Neural progenitor cell (in vitro differentiated cells): Measurements from ENCODE around the gene CABP5. TPM values are rescaled to one million over a fixed set of nuclear protein-coding genes. Genes with fewer than 3 reads are reported as not detected.

Experiments
- DNase-seq: peaks from one replicate; pipeline ENCODE4 v3.0.0-alpha.2; 2016; ENCODE audit warnings: low spot score
- H2AFZ ChIP-seq: fragments of 200-600 bp; sonication (generic); replicated peaks from 2 replicates; pipeline ENCODE4 v1.6.1; 2016; ENCODE audit warnings: antibody characterized with exemption
- H3F3A ChIP-seq: fragments of 200-600 bp; sonication (generic); 2 replicates; pipeline ENCODE4 v1.6.1; 2016; ENCODE audit warnings: antibody characterized with exemption, low read depth
- H3K27ac ChIP-seq: fragments of 200-600 bp; sonication (generic); 2 replicates; pipeline ENCODE4 v1.5.1; 2016; ENCODE audit warnings: mild to moderate bottlenecking
- H3K27me3 ChIP-seq: fragments of 200-600 bp; sonication (generic); 2 replicates; pipeline ENCODE4 v1.6.1; 2016; ENCODE audit warnings: mild to moderate bottlenecking, moderate library complexity
- H3K36me3 ChIP-seq: fragments of 200-600 bp; sonication (generic); 2 replicates; pipeline ENCODE4 v1.5.1; 2016
- H3K4me1 ChIP-seq: fragments of 200-600 bp; sonication (generic); 2 replicates; pipeline ENCODE4 v1.6.1; 2016; ENCODE audit warnings: mixed run types
- H3K4me2 ChIP-seq: fragments of 200-600 bp; sonication (generic); 2 replicates; pipeline ENCODE4 v1.6.1; 2016
- H3K4me3 ChIP-seq: fragments of 200-600 bp; sonication (generic); 2 replicates; pipeline ENCODE4 v1.5.1; 2016
- H3K79me2 ChIP-seq: fragments of 200-600 bp; sonication (generic); 2 replicates; pipeline ENCODE4 v1.6.1; 2016; ENCODE audit warnings: low read depth
- H3K9ac ChIP-seq: fragments of 200-600 bp; sonication (generic); 2 replicates; pipeline ENCODE4 v1.6.1; 2016
- H3K9me3 ChIP-seq: fragments of 200-600 bp; sonication (generic); 2 replicates; pipeline ENCODE4 v1.5.1; 2016; ENCODE audit warnings: low read depth
- H4K20me1 ChIP-seq: fragments of 200-600 bp; sonication (generic); 2 replicates; pipeline ENCODE4 v1.6.1; 2016; ENCODE audit warnings: low read depth
- H3K27ac Mint-ChIP-seq: 3 replicates; pipeline ENCODE4 v1.8.0; 2021; ENCODE audit warnings: mixed read lengths
- H3K27me3 Mint-ChIP-seq: 2 replicates; pipeline ENCODE4 v1.8.0; 2022; ENCODE audit warnings: low read depth, mild to moderate bottlenecking, inconsistent platforms, moderate library complexity, mixed read lengths; ENCODE audit not compliant: insufficient read depth
- H3K36me3 Mint-ChIP-seq: 3 replicates; pipeline ENCODE4 v1.8.0; 2021; ENCODE audit warnings: mixed read lengths
- H3K4me1 Mint-ChIP-seq: 3 replicates; pipeline ENCODE4 v1.8.0; 2021; ENCODE audit warnings: mixed read lengths
- H3K4me3 Mint-ChIP-seq: 3 replicates; pipeline ENCODE4 v1.8.0; 2021; ENCODE audit warnings: mild to moderate bottlenecking, moderate library complexity, mixed read lengths
- H3K9me3 Mint-ChIP-seq: 3 replicates; pipeline ENCODE4 v1.8.0; 2020; ENCODE audit warnings: mixed read lengths
- EZH2 ChIP-seq: fragments of 200-600 bp; sonication (generic); IDR thresholded peaks from 2 replicates; pipeline ENCODE4 v1.6.1; 2017; ENCODE audit warnings: antibody characterized with exemption, mild to moderate bottlenecking, moderate library complexity
- EZH2phosphoT487 ChIP-seq: fragments of 200-600 bp; sonication (generic); IDR thresholded peaks from 2 replicates; pipeline ENCODE4 v1.6.1; 2017; ENCODE audit warnings: antibody characterized with exemption
- total RNA-seq: library from RNA; depleted of rRNA; stranded (reverse); fragments of >200 nt; gene quantifications from 2 replicates; pipeline ENCODE4 v1.2.3, GENCODE V29; 2015; ENCODE audit warnings: low replicate concordance
- TF ChIP-seq, protein P1 (sequence below): fragments of 200-600 bp; sonication (generic); IDR thresholded peaks from 2 replicates; pipeline ENCODE4 v1.5.1; 2017; ENCODE audit warnings: antibody characterized with exemption, mild to moderate bottlenecking

The CABP5 gene
- total RNA-seq, 1 donor from 2014 or later = not detected

DNA sequence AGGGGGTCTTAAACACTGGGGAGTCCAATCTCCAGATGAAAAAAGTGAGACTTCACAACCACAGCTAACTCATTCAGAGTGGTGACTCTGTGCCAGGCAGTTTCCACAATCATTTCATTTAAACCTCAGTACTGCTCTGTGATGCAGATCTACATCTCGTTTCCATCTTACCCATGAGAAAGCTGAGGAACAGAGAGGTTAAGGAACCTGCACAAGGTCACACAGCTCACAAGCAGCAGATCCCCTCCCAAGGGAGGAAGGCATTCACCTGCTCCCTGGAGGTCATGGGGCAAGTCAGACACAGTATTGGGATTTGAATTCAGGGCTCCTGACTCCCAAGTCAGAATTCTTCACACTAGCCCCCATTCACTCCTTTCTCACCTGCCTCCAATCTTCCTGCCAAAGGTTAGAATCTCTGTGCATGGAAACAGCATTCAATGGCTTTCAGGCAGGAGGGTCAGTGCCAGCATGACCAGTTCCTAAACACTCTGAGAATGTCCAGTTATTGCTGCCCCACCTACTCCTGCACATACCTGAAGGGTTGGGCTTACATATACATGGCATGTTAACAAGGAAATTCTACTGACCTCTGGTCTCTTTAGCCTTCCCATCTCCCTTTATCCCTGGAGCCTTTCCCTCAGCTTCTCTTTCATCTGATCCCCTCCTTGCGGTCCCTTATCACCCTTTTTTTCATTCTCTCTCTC lies 1.9 kb downstream of the CABP5 start:
- H3K36me3 ChIP-seq = no peaks in the 10 kb centered on the region
- Mint-ChIP-seq H3K9me3 (peaks cover 17% of the 10 kb centered on the region), H3K4me1 (no peaks in the 10 kb centered on the region), H3K36me3 (no peaks in the 10 kb centered on the region), H3K27ac (no peak overlapping the region), H3K4me3 (no peak overlapping the region), H3K27me3 (peaks cover 15% of the 10 kb centered on the region)
- DNase-seq = no peak
- no peak overlapping the region for H3K4me2 ChIP-seq
- H3K9me3 ChIP-seq = no peaks in the 10 kb centered on the region
- H3K4me3 ChIP-seq = no peak overlapping the region
- H3F3A ChIP-seq = no peaks in the 10 kb centered on the region
- no peak overlapping the region for H2AFZ ChIP-seq
- H3K4me1 ChIP-seq = no peaks in the 10 kb centered on the region
- no peaks in the 10 kb centered on the region for H3K27me3 ChIP-seq
- no peak overlapping the region for H3K9ac ChIP-seq
- H3K79me2 ChIP-seq = no peaks in the 10 kb centered on the region
- no peaks in the 10 kb centered on the region for H4K20me1 ChIP-seq
- H3K27ac ChIP-seq = no peak overlapping the region
- no peak for TF ChIP-seq EZH2phosphoT487
- TF ChIP-seq, protein P1, sequence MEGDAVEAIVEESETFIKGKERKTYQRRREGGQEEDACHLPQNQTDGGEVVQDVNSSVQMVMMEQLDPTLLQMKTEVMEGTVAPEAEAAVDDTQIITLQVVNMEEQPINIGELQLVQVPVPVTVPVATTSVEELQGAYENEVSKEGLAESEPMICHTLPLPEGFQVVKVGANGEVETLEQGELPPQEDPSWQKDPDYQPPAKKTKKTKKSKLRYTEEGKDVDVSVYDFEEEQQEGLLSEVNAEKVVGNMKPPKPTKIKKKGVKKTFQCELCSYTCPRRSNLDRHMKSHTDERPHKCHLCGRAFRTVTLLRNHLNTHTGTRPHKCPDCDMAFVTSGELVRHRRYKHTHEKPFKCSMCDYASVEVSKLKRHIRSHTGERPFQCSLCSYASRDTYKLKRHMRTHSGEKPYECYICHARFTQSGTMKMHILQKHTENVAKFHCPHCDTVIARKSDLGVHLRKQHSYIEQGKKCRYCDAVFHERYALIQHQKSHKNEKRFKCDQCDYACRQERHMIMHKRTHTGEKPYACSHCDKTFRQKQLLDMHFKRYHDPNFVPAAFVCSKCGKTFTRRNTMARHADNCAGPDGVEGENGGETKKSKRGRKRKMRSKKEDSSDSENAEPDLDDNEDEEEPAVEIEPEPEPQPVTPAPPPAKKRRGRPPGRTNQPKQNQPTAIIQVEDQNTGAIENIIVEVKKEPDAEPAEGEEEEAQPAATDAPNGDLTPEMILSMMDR = no peak

GRCh38 chr19:48036765-48037164 lies 7.1 kb downstream of the CABP5 start:
- Histone ChIP-seq H4K20me1 (no peaks in the 10 kb centered on the region), H3K79me2 (no peaks in the 10 kb centered on the region), H3K9ac (no peak overlapping the region), H3K4me2 (no peak overlapping the region), H3K36me3 (no peaks in the 10 kb centered on the region), H3K4me3 (no peak overlapping the region), H3F3A (no peaks in the 10 kb centered on the region), H3K27ac (no peak overlapping the region), H3K27me3 (no peaks in the 10 kb centered on the region), H2AFZ (no peak overlapping the region), H3K9me3 (no peaks in the 10 kb centered on the region), H3K4me1 (no peaks in the 10 kb centered on the region)
- H3K36me3 Mint-ChIP-seq = no peaks in the 10 kb centered on the region
- peaks cover 17% of the 10 kb centered on the region for H3K9me3 Mint-ChIP-seq
- no peak overlapping the region for H3K27ac Mint-ChIP-seq
- TF ChIP-seq EZH2 (no peak), EZH2phosphoT487 (no peak)
- TF ChIP-seq, protein P1 = no peak
- no peak for DNase-seq
- no peak overlapping the region for H3K4me3 Mint-ChIP-seq
- no peaks in the 10 kb centered on the region for H3K4me1 Mint-ChIP-seq
- peaks cover 14% of the 10 kb centered on the region for H3K27me3 Mint-ChIP-seq

DNA sequence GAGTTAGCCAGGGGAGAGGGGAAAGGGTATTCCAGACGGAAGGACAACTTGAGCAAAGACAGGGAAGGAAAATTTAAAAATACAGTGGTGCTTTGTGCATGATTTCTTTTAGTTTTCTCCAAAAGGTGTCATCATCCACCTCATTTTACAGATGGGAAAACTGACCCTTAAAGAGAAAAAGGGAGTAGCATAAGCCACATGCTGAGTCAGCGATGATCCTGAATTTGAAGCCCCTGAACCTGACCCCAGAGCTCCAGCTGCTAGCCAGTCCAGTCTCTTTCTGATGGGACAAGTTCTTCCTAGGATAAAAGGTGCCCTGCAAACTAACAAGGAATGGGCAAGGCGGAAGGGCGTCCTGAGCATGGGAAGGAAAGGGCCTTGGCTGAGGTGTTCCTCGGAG lies 10.3 kb downstream of the CABP5 start:
- Mint-ChIP-seq H3K4me3 (no peak overlapping the region), H3K27me3 (peaks cover 4% of the 10 kb centered on the region), H3K4me1 (peaks cover 2% of the 10 kb centered on the region), H3K36me3 (no peaks in the 10 kb centered on the region), H3K27ac (no peak overlapping the region), H3K9me3 (peaks cover 9% of the 10 kb centered on the region)
- Histone ChIP-seq H3K27me3 (no peaks in the 10 kb centered on the region), H3K36me3 (no peaks in the 10 kb centered on the region), H3K4me2 (no peak overlapping the region), H3K9ac (no peak overlapping the region), H3K27ac (no peak overlapping the region), H3K9me3 (no peaks in the 10 kb centered on the region), H3K79me2 (no peaks in the 10 kb centered on the region), H3F3A (no peaks in the 10 kb centered on the region), H2AFZ (no peak overlapping the region), H3K4me1 (no peaks in the 10 kb centered on the region), H3K4me3 (no peak overlapping the region), H4K20me1 (no peaks in the 10 kb centered on the region)
- no peak for DNase-seq
- TF ChIP-seq, protein P1 = no peak
